ENCODE data around the gene ISCU. TPM values are rescaled to one million over a fixed set of nuclear protein-coding genes. Genes with fewer than 3 reads are reported as not detected.
"Not testable (repeated sequence)": the region's sequence is repeated elsewhere in the genome, so short reads cannot be mapped to it uniquely, and the experiment has no call there.

ISCU gene
- total RNA-seq, 1 donor from 2014 or later, result 74.9 TPM

GRCh38 chr12:108590463-108590862, 28.1 kb downstream of the ISCU start:
- H3K4me1 Mint-ChIP-seq (ENCODE audit: low read depth); H3K27me3 Mint-ChIP-seq (ENCODE audit: insufficient read depth); H3K27ac Mint-ChIP-seq; intact Hi-C loops (cut with micrococcal nuclease); DNase-seq (ENCODE audit: low spot score); H3K9me3 Mint-ChIP-seq; H3K36me3 Mint-ChIP-seq (ENCODE audit: low read depth); H3K4me3 Mint-ChIP-seq: not testable (repeated sequence)

DNA sequence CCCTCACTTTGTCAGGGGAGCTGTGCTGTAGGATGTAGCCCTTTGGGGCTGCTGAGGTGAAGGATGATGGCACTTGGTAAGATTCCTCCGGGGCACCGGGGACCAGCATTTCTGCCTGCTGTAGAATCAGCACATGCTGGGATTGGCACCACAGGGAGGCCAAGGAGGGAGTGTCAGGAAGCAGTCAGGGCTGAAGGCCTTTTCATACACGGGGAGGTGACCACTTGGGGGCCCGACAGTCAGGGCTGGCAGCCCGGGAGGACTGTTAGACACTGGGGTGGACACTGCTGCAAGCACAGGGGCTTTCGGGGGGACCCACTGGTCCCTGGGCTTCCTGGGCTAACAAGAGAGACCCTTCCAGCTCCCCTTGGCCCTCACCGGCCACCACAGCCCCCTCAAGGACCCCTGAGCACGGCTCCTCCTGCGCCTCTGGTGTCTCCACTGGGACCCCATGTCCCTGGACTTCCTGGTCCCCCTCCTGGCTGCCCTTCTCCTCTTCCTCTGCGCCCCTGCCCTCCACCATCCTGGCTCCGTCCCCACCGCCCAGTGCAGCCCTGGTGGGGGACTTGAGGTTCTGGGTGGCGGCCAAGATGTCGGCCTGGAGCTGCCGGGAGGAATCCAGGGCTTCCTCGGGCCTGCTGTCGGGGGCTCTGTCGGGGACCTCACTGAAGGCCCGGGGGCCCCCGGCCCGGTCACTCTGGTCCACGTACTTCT, 29.0 kb downstream of the ISCU start:
- intact Hi-C loops (cut with micrococcal nuclease), result no loop called here
- H3K36me3 Mint-ChIP-seq (ENCODE audit: low read depth), result no peaks in the 10 kb centered on the region
- no peaks in the 10 kb centered on the region for H3K27me3 Mint-ChIP-seq (ENCODE audit: insufficient read depth)
- no peaks in the 10 kb centered on the region for H3K4me1 Mint-ChIP-seq (ENCODE audit: low read depth)
- DNase-seq (ENCODE audit: low spot score), result no peak
- no peak overlapping the region for H3K4me3 Mint-ChIP-seq
- no peak overlapping the region for H3K27ac Mint-ChIP-seq
- H3K9me3 Mint-ChIP-seq, result no peaks in the 10 kb centered on the region

DNA sequence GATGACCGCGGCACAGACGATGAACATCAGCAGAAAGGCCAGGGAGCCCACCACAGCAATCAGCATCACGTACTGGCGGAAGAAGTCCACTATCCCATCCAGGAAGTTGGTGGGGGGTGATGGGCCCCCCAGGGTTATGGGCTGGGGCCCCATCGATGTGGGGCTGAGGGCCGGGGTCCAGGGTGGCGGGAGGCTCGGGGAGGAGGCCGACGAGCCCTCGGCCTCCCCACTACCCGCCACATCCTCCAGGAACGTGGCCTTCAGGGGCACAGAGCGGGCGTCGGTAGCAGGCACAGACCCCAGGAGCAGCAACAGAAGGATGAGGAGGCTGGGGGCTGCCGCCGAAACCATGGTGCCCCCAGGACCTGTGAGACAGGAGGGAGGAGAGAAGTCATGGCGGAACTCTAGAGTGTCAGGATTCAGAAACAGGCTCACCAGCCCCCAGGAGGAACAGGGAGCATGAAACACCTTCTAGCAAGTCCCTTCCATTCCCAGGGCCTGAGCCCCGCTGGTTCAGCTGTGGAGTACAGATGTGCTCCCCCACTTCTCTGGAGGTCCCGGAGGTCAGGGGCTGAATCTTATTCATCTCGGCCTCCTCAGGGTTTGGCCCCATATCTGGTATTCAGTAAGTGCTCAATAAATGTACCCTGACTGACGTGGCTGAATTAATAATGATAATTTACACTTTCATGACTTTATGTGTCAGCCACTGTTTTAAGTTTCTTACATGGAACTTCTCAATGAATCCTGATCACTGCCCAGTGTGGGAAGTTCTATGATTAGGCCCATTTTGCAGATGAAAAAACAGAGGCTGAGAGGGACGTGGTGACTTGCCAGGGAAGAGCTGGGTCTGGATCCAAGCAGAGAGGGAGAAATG, 29.9 kb downstream of the ISCU start:
- H3K36me3 Mint-ChIP-seq (ENCODE audit: low read depth), result no peaks in the 10 kb centered on the region
- no peaks in the 10 kb centered on the region for H3K4me1 Mint-ChIP-seq (ENCODE audit: low read depth)
- H3K27ac Mint-ChIP-seq, result no peak overlapping the region
- no peak for DNase-seq (ENCODE audit: low spot score)
- no peaks in the 10 kb centered on the region for H3K27me3 Mint-ChIP-seq (ENCODE audit: insufficient read depth)
- H3K4me3 Mint-ChIP-seq, result no peak overlapping the region
- intact Hi-C loops (cut with micrococcal nuclease), result no loop called here
- H3K9me3 Mint-ChIP-seq, result no peaks in the 10 kb centered on the region

GRCh38 chr12:108594323-108594903, 32.0 kb downstream of the ISCU start:
- Mint-ChIP-seq H3K36me3 (ENCODE audit: low read depth) (no peaks in the 10 kb centered on the region), H3K4me1 (ENCODE audit: low read depth) (no peaks in the 10 kb centered on the region), H3K9me3 (no peaks in the 10 kb centered on the region), H3K27me3 (ENCODE audit: insufficient read depth) (peaks cover 3% of the 10 kb centered on the region), H3K27ac (no peak overlapping the region), H3K4me3 (no peak overlapping the region)
- DNase-seq (ENCODE audit: low spot score), result no peak
- intact Hi-C loops (cut with micrococcal nuclease), result no loop called here

DNA sequence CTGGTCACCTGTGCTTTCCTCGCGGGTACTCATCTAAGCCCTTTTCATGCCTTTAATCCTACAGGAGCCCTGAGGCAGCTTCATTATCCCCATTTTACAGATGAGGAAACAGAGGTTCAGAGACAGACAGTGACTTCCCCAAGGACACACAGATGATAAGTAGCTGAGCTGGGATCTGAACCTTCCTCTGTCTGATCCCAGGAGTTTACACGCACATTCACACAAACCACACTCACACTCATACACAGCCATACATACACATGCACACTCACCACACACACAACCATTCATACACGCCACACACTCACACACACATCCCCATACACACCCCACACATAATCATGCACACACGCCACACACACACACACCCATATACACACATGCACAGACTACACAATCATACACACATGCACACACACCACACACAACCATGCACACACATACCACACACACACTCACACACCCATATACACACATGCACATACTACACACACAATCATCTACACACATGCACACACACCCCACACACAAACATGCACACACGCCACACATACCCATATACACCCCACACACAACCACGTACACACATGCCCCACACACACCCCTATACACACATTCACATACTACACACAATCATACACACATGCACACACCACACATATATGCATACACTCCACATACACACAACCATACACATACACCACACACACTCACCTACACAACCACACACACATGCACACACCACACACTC, 32.7 kb downstream of the ISCU start:
- Mint-ChIP-seq H3K4me3 (no peak overlapping the region), H3K4me1 (ENCODE audit: low read depth) (no peaks in the 10 kb centered on the region), H3K27me3 (ENCODE audit: insufficient read depth) (peaks cover 3% of the 10 kb centered on the region), H3K9me3 (no peaks in the 10 kb centered on the region), H3K36me3 (ENCODE audit: low read depth) (no peaks in the 10 kb centered on the region), H3K27ac (no peak overlapping the region)
- intact Hi-C loops (cut with micrococcal nuclease), result no loop called here
- no peak for DNase-seq (ENCODE audit: low spot score)

DNA sequence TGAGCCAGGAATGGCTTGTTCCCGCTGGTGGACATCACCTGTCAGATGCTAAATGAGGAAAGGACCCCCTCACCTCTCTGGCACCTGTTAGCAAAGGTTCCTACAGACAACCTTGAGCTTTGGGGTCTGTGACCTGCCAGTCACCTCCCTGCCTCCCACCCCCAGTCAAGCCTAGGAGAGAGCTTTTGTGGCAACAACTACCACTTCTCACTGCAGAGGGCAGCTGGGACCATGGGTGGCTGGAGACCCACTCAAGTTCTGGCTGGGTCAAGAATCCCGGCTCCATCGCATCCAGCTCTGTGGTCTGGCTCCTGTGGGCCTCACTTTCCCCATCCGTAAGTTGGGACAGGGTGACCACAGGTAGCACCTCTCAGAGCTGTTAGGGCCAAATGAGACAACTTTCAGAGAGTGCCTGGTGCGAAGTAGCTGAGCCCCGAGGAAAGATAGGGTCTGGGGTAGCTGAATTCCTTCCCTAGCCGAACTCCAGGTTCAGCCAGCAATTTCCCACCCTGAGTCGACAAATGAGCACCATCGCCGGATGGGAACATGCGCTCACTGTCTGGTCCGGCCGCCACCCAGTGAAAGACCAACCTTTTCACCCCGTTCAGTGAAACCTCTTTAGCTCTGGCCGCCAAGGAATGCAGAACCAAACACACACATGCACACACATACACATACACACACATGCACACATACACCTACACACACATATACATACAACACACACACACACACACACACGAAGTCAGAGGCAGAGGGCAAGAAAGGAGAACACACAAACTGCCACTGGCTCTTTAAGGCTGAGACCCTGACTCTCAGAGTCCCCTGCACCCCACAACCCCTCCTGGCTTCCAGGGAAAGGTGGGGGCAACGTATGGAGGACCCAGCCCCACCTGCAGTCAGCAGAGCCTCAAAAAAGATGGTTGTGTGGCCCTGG, 33.6 kb downstream of the ISCU start:
- no peaks in the 10 kb centered on the region for H3K9me3 Mint-ChIP-seq
- H3K36me3 Mint-ChIP-seq (ENCODE audit: low read depth), result no peaks in the 10 kb centered on the region
- no peak for DNase-seq (ENCODE audit: low spot score)
- H3K4me1 Mint-ChIP-seq (ENCODE audit: low read depth), result no peaks in the 10 kb centered on the region
- intact Hi-C loops (cut with micrococcal nuclease), result no loop called here
- H3K27ac Mint-ChIP-seq, result no peak overlapping the region
- H3K4me3 Mint-ChIP-seq, result no peak overlapping the region
- H3K27me3 Mint-ChIP-seq (ENCODE audit: insufficient read depth), result peaks cover 3% of the 10 kb centered on the region

GRCh38 chr12:108596854-108597558, 34.6 kb downstream of the ISCU start:
- H3K36me3 Mint-ChIP-seq (ENCODE audit: low read depth), result no peaks in the 10 kb centered on the region
- H3K27ac Mint-ChIP-seq, result no peak overlapping the region
- no peak for DNase-seq (ENCODE audit: low spot score)
- no peaks in the 10 kb centered on the region for H3K9me3 Mint-ChIP-seq
- peaks cover 4% of the 10 kb centered on the region for H3K27me3 Mint-ChIP-seq (ENCODE audit: insufficient read depth)
- H3K4me1 Mint-ChIP-seq (ENCODE audit: low read depth), result no peaks in the 10 kb centered on the region
- intact Hi-C loops (cut with micrococcal nuclease), result no loop called here
- no peak overlapping the region for H3K4me3 Mint-ChIP-seq

DNA sequence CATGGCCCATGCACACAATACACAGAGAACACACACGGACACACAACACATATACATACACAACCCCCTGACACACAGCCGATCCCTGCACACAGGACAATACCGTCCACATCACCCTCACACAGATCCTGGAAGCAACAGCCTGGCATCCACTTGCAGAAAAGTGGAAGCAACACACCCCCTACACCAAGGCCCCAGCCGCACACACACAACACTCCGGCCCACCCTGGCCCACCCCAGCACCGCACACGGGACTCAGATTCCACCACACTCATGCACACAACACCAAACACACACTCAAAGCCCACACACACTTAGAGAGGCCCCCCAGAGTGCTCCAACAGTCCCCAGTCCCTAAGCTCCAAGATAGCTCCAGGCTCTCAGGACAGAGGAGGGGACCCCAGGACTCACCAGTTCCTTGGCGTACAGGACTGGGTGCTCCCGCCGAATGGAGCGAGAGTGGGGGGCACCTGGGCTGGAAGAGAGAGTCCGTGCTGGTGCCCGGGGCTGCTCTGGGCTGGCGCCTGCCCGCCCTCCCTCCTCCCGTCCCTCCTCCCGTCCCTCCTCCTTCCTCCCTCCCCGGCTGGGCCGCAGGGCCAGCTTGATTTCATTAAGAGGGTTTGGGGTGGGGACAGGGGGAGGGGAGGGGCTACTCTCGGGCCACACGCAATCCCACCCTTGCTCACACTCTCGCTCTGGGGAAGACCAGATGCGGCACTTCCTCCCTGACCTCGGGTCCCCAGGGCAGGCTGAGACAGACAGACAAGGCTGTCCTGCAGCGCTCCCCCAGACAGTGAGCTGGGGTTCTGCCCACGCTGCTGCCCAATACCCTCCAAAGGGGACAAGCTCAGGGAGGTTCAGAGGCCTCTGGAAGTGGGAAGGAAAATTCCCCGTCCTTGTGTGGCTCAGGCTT, 35.4 kb downstream of the ISCU start, which contains the start of gene TMEM119:
Gene TMEM119 (minus strand): TSS at position 526 of the 913 bp plus-strand sequence. CDS start 5,701 bp downstream, outside the sequence.
- Mint-ChIP-seq H3K36me3 (ENCODE audit: low read depth) (no peaks in the 10 kb centered on the region), H3K9me3 (no peaks in the 10 kb centered on the region), H3K4me1 (ENCODE audit: low read depth) (no peaks in the 10 kb centered on the region), H3K27me3 (ENCODE audit: insufficient read depth) (peaks cover 4% of the 10 kb centered on the region), H3K4me3 (no peak within 1 kb of the TSS), H3K27ac (no peak within 1 kb of the TSS)
- intact Hi-C loops (cut with micrococcal nuclease), result no loop called here
- DNase-seq (ENCODE audit: low spot score), result no peak

DNA sequence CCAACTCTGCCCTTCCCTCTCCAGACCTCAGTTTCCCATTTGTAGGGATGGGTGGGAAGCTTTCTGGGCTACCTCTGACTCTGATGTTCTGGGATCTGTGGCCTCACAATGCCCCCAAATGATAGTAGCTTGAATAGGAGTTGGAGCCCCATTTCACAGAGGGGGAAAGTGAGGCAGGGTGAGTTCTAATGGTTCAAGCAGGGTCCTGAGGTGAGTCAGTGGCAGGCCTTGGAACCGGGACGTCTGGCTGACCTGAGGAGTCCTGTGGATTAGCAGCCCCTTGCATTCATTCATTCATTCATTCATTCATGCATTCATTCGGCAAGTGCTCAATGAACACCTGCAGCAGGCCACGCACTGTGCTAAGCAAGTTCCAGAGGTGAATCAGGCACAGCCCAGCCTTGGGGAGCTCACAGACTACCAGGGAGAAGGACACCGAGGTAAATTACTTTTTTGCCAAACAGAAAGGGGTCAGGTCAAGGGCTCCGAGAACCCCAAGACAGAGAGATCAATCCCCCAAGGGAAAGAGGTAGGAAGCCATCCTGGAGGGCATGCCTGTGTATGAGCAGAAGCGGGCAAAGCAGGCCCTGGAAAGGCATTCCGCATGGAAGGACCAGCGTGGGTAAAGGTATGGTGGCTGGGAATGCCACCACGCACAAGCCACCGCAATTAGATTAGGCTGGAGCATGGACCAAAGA, 36.3 kb downstream of the ISCU start:
- Mint-ChIP-seq H3K27ac (no peak overlapping the region), H3K36me3 (ENCODE audit: low read depth) (no peaks in the 10 kb centered on the region), H3K9me3 (no peaks in the 10 kb centered on the region), H3K27me3 (ENCODE audit: insufficient read depth) (peaks cover 4% of the 10 kb centered on the region), H3K4me3 (no peak overlapping the region), H3K4me1 (ENCODE audit: low read depth) (no peaks in the 10 kb centered on the region)
- intact Hi-C loops (cut with micrococcal nuclease), result no loop called here
- no peak for DNase-seq (ENCODE audit: low spot score)

- intact Hi-C loops (cut with micrococcal nuclease), result no loop called here
Measured at GRCh38 chr12:108599541-108599940, 37.1 kb downstream of the ISCU start.

More at GRCh38 chr12:108599541-108599940, 37.1 kb downstream of the ISCU start:
- Mint-ChIP-seq H3K9me3 (no peaks in the 10 kb centered on the region), H3K4me1 (ENCODE audit: low read depth) (no peaks in the 10 kb centered on the region), H3K27ac (no peak overlapping the region), H3K4me3 (no peak overlapping the region), H3K27me3 (ENCODE audit: insufficient read depth) (peaks cover 5% of the 10 kb centered on the region), H3K36me3 (ENCODE audit: low read depth) (no peaks in the 10 kb centered on the region)
- no peak for DNase-seq (ENCODE audit: low spot score)

Measured in activated T-helper 1 cell treated with anti-CD3 and anti-CD28 coated beads, Interleukin-12 subunit alpha, Interleukin-12 subunit beta, Interleukin-2, Interleukin-4 antibody, amounts not matched to agents 30 ng/mL and 10 ng/mL and 1 ng/mL, durations not matched to agents 14 hours and 24 hours and 36 hours (primary cell).